GM18505 (cell line): ENCODE measurements around the gene HBS1L.

ENCODE experiments used
- ATAC-seq: cut with Tn5 transposase; IDR thresholded peaks from one replicate; pipeline ENCODE4 v1.9.1; 2021; ENCODE audit not compliant: unreplicated experiment
- POLR2A ChIP-seq: IDR thresholded peaks from 4 replicates; pipeline ENCODE4 v1.6.1; 2011; ENCODE audit warnings: borderline replicate concordance; ENCODE audit not compliant: insufficient read depth, insufficient read length; ENCODE audit errors: extremely low read depth

The HBS1L gene

GRCh38 chr6:135014353-135014832 lies 40.2 kb downstream of the HBS1L start:
- no peak for TF ChIP-seq POLR2A
- peak; percentile 75 for ATAC-seq

- TF ChIP-seq POLR2A: no peak
- ATAC-seq: no peak
Observed at GRCh38 chr6:135013211-135013610, 41.4 kb downstream of the HBS1L start.

- no peak for ATAC-seq
- TF ChIP-seq POLR2A: no peak
Observed at GRCh38 chr6:135012764-135013163, 41.9 kb downstream of the HBS1L start.

GRCh38 chr6:135012349-135012748 lies 42.3 kb downstream of the HBS1L start:
- no peak for ATAC-seq
- no peak for TF ChIP-seq POLR2A

- ATAC-seq: peak; percentile 21
Observed at GRCh38 chr6:135008941-135009290, 45.7 kb downstream of the HBS1L start.

GRCh38 chr6:135008072-135008940 lies 46.3 kb downstream of the HBS1L start:
- peak; percentile 82 for ATAC-seq
- TF ChIP-seq POLR2A: no peak

More at GRCh38 chr6:135008941-135009290, 45.7 kb downstream of the HBS1L start:
- TF ChIP-seq POLR2A: no peak

GRCh38 chr6:135006386-135006914 lies 48.2 kb downstream of the HBS1L start:
- ATAC-seq: no peak

GRCh38 chr6:135004399-135004798 lies 50.2 kb downstream of the HBS1L start:
- TF ChIP-seq POLR2A: no peak
- ATAC-seq: no peak

More at GRCh38 chr6:135006386-135006914, 48.2 kb downstream of the HBS1L start:
- TF ChIP-seq POLR2A: no peak

- ATAC-seq: peak; percentile 89
- no peak for TF ChIP-seq POLR2A
Observed at GRCh38 chr6:135002974-135003703, 51.5 kb downstream of the HBS1L start.

- ATAC-seq: no peak
- TF ChIP-seq POLR2A: no peak
Observed at GRCh38 chr6:135002229-135002844, 52.3 kb downstream of the HBS1L start.

- TF ChIP-seq POLR2A: no peak
Observed at GRCh38 chr6:134999107-134999506, 55.5 kb downstream of the HBS1L start.

GRCh38 chr6:134997133-134997995 lies 57.3 kb downstream of the HBS1L start:
- ATAC-seq: no peak
- no peak for TF ChIP-seq POLR2A

More at GRCh38 chr6:134999107-134999506, 55.5 kb downstream of the HBS1L start:
- no peak for ATAC-seq

GRCh38 chr6:134995536-134995935 lies 59.1 kb downstream of the HBS1L start:
- no peak for ATAC-seq
- no peak for TF ChIP-seq POLR2A

- no peak for ATAC-seq
- no peak for TF ChIP-seq POLR2A
Observed at GRCh38 chr6:134994431-134994830, 60.2 kb downstream of the HBS1L start.
